Astrocyte (in vitro differentiated cells and primary cell): ENCODE data around the gene QSOX2. TPM values are rescaled to one million over a fixed set of nuclear protein-coding genes. Genes with fewer than 3 reads are reported as not detected.

Experiments
- DNase-seq: peaks from one replicate; pipeline ENCODE4 v3.0.0-alpha.2; 2010; ENCODE audit warnings: low read depth
- FAIRE-seq: peaks from 2 replicates; lab custom pipeline; 2011; peaks lifted over from hg19 to GRCh38; lab: Jason Lieb, UNC
- H2AFZ ChIP-seq: 2 replicates; pipeline ENCODE4 v1.6.0; 2012; ENCODE audit warnings: low read depth, low read length, inconsistent platforms
- H3K27ac ChIP-seq: 2 replicates; pipeline ENCODE4 v1.5.1; 2011; ENCODE audit warnings: low read depth, low read length, inconsistent platforms
- H3K27me3 ChIP-seq: 2 replicates; pipeline ENCODE4 v1.6.0; 2011; ENCODE audit warnings: low read length, inconsistent platforms; ENCODE audit not compliant: insufficient read depth
- H3K36me3 ChIP-seq: 2 replicates; pipeline ENCODE4 v1.5.1; 2011; ENCODE audit warnings: low read length, inconsistent platforms; ENCODE audit not compliant: insufficient read depth
- H3K4me1 ChIP-seq: 2 replicates; pipeline ENCODE4 v1.5.1; 2011; ENCODE audit warnings: low read length, inconsistent platforms; ENCODE audit not compliant: insufficient read depth
- H3K4me2 ChIP-seq: 2 replicates; pipeline ENCODE4 v1.6.0; 2012; ENCODE audit warnings: low read length, inconsistent platforms
- H3K4me3 ChIP-seq: 2 replicates; pipeline ENCODE4 v1.5.1; 2011; ENCODE audit warnings: low read depth, mild to moderate bottlenecking, low read length, inconsistent platforms; ENCODE audit not compliant: insufficient read depth
- H3K79me2 ChIP-seq: 2 replicates; pipeline ENCODE4 v1.6.0; 2012; ENCODE audit warnings: mild to moderate bottlenecking, low read length, inconsistent platforms; ENCODE audit not compliant: insufficient read depth
- H3K9ac ChIP-seq: 2 replicates; pipeline ENCODE4 v1.6.0; 2012; ENCODE audit warnings: mild to moderate bottlenecking, low read length, inconsistent platforms
- H3K9me3 ChIP-seq: 2 replicates; pipeline ENCODE4 v1.5.1; 2012; ENCODE audit warnings: low read depth, mild to moderate bottlenecking, low read length, inconsistent platforms; ENCODE audit not compliant: insufficient read depth
- H4K20me1 ChIP-seq: 2 replicates; pipeline ENCODE4 v1.6.0; 2012; ENCODE audit warnings: low read length, inconsistent platforms; ENCODE audit not compliant: insufficient read depth
- H3K27ac Mint-ChIP-seq: one replicate; pipeline ENCODE4 v1.8.0; 2021; ENCODE audit warnings: mild to moderate bottlenecking, mixed read lengths; ENCODE audit not compliant: unreplicated experiment
- H3K27me3 Mint-ChIP-seq: one replicate; pipeline ENCODE4 v1.8.0; 2021; ENCODE audit warnings: low read depth, mixed read lengths; ENCODE audit not compliant: unreplicated experiment
- H3K36me3 Mint-ChIP-seq: one replicate; pipeline ENCODE4 v1.8.0; 2021; ENCODE audit warnings: low read depth, mixed read lengths; ENCODE audit not compliant: unreplicated experiment
- H3K4me1 Mint-ChIP-seq: one replicate; pipeline ENCODE4 v1.8.0; 2021; ENCODE audit warnings: low read depth, mixed read lengths; ENCODE audit not compliant: unreplicated experiment
- H3K4me3 Mint-ChIP-seq: one replicate; pipeline ENCODE4 v1.8.0; 2021; ENCODE audit warnings: mild to moderate bottlenecking, moderate library complexity, mixed read lengths; ENCODE audit not compliant: unreplicated experiment
- H3K9me3 Mint-ChIP-seq: one replicate; pipeline ENCODE4 v1.8.0; 2021; ENCODE audit warnings: mild to moderate bottlenecking, mixed read lengths; ENCODE audit not compliant: unreplicated experiment
- EZH2 ChIP-seq: IDR thresholded peaks from 2 replicates; pipeline ENCODE4 v1.6.1; 2012; ENCODE audit warnings: mild to moderate bottlenecking, low read length, inconsistent platforms; ENCODE audit not compliant: insufficient read depth
- total RNA-seq: library from RNA; stranded (reverse); gene quantifications from 2 replicates; pipeline ENCODE4 v1.2.1, GENCODE V29; 2021
- TF ChIP-seq, protein P1 (sequence below): IDR thresholded peaks from 2 replicates; pipeline ENCODE4 v1.5.1; 2011; ENCODE audit warnings: low read depth, mild to moderate bottlenecking, inconsistent platforms, low read length, moderate library complexity; ENCODE audit not compliant: insufficient read depth

The QSOX2 gene
- total RNA-seq, 1 donor from 2014 or later, result 20.4 TPM

DNA sequence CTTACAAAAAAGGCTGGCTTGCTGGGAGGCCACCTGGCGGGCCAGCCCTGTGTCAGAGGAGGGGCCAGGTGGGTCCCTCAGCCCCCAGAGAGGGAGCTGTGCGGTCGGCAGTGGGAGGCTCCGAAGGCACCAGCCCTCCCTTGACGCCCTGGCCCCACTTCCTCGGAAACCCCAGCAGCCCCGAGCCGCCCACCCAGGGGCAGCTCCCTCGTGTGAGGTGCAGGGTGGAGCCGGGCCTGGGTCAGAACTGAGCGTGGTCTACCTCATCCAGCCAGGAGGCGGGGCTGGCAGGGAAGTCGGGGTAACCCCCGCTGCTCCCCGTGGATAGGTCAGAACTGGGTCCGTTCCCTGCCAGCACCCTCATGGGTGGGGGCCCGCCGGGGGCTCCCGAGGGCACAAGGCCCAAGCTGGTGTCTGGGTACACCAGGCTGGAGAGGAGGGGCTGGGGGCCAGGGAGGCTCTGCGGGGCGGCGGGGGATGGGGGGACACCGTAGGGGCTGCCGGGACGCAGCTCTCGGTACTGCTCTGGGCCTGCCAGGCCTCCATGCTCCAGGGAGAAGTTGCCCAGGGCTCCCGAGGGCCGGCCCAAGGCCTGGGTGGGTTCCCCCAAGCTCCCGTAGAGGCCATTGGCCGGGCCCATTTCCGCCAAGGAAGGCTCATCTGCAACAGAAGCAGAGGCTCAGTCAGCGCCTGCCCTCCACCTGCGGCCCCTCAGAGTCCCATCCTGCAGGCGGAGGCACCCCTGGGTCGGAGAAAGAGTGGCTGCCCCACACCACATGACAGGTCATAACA lies 48.3 kb downstream of the QSOX2 start:
- no peak for DNase-seq
- peaks cover 3% of the 10 kb centered on the region for H3K9me3 Mint-ChIP-seq
- Histone ChIP-seq H2AFZ (no peak overlapping the region), H3K4me1 (no peaks in the 10 kb centered on the region), H3K9ac (no peak overlapping the region), H3K9me3 (no peaks in the 10 kb centered on the region), H3K79me2 (no peaks in the 10 kb centered on the region), H4K20me1 (peaks cover 7% of the 10 kb centered on the region), H3K4me2 (no peak overlapping the region), H3K27me3 (peaks cover 73% of the 10 kb centered on the region), H3K4me3 (no peak overlapping the region), H3K36me3 (no peaks in the 10 kb centered on the region), H3K27ac (no peak overlapping the region)
- H3K27me3 Mint-ChIP-seq, result peaks cover 49% of the 10 kb centered on the region
- H3K36me3 Mint-ChIP-seq, result no peaks in the 10 kb centered on the region
- H3K4me3 Mint-ChIP-seq, result no peak overlapping the region
- H3K4me1 Mint-ChIP-seq, result no peaks in the 10 kb centered on the region
- FAIRE-seq, result no peak
- peak; percentile 15 for TF ChIP-seq EZH2
- TF ChIP-seq, protein P1, sequence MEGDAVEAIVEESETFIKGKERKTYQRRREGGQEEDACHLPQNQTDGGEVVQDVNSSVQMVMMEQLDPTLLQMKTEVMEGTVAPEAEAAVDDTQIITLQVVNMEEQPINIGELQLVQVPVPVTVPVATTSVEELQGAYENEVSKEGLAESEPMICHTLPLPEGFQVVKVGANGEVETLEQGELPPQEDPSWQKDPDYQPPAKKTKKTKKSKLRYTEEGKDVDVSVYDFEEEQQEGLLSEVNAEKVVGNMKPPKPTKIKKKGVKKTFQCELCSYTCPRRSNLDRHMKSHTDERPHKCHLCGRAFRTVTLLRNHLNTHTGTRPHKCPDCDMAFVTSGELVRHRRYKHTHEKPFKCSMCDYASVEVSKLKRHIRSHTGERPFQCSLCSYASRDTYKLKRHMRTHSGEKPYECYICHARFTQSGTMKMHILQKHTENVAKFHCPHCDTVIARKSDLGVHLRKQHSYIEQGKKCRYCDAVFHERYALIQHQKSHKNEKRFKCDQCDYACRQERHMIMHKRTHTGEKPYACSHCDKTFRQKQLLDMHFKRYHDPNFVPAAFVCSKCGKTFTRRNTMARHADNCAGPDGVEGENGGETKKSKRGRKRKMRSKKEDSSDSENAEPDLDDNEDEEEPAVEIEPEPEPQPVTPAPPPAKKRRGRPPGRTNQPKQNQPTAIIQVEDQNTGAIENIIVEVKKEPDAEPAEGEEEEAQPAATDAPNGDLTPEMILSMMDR, result no peak
- H3K27ac Mint-ChIP-seq, result no peak overlapping the region

DNA sequence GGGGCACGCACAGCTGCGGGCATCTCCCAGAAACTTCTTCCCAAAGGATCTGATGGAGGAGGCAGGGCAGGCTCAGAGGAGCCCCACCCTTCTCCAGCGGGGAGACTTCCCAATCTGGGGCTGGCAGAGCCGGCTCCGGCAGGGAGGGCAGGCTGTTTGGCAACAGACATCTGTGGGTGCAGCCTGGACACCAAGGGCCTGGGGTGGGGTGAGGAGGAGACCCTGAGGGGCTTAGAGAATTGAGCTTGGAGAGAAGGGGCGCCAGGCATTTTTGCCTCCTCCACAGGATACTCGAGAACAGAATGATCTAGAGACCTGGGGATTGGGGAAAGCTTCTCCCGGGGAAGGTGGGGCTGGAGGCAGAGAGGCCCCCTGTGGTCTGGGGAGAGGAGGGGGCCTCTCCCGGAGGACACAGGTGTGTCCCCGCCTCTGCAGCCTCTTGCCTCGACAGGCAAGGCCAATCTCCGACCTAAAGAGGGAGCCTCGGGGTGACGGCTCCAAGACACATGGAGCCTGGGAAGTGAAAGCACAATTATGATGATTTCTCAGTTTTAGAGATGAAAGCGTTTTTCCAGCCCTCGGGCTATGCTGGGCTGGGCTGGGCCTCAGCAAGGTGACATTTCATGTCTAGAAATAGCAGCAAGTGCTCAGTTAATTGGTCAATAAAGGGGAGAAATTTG lies 49.1 kb downstream of the QSOX2 start:
- Histone ChIP-seq H2AFZ (no peak overlapping the region), H3K27ac (no peak overlapping the region), H3K4me2 (no peak overlapping the region), H3K9me3 (no peaks in the 10 kb centered on the region), H3K36me3 (no peaks in the 10 kb centered on the region), H3K79me2 (no peaks in the 10 kb centered on the region), H3K9ac (no peak overlapping the region), H3K27me3 (peaks cover 77% of the 10 kb centered on the region), H4K20me1 (peaks cover 7% of the 10 kb centered on the region), H3K4me1 (no peaks in the 10 kb centered on the region), H3K4me3 (no peak overlapping the region)
- no peak for FAIRE-seq
- DNase-seq, result no peak
- no peaks in the 10 kb centered on the region for H3K36me3 Mint-ChIP-seq
- TF ChIP-seq, protein P1, result no peak
- TF ChIP-seq EZH2, result peak; percentile 80
- H3K27ac Mint-ChIP-seq, result no peak overlapping the region
- peaks cover 56% of the 10 kb centered on the region for H3K27me3 Mint-ChIP-seq
- no peaks in the 10 kb centered on the region for H3K4me1 Mint-ChIP-seq
- no peak overlapping the region for H3K4me3 Mint-ChIP-seq
- peaks cover 3% of the 10 kb centered on the region for H3K9me3 Mint-ChIP-seq

DNA sequence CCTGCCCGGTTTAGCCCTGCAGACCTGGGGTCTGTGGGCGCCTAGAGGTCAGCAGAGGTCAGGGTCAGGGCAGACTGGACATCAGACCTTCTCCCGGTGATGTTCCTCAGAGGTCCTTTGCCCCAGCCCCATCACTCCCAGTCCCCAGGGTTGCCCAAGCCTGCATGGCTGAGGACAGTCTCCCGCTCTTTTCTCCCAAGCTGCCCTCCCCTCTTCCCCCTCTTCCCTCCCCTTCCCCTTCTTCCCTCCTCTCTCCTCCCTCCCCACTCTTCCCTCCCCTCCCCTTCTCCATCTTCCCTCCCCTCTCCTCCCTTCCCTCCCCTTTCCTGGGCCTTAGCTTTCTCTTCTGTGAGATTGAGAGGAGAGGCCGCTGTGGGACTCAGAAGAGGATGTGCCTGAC lies 51.1 kb downstream of the QSOX2 start:
- H3K36me3 Mint-ChIP-seq, result no peaks in the 10 kb centered on the region
- no peaks in the 10 kb centered on the region for H3K36me3 ChIP-seq
- H2AFZ ChIP-seq, result no peak overlapping the region
- H3K9me3 Mint-ChIP-seq, result peaks cover 2% of the 10 kb centered on the region
- H3K4me1 ChIP-seq, result no peaks in the 10 kb centered on the region
- no peaks in the 10 kb centered on the region for H3K79me2 ChIP-seq
- DNase-seq (no peak), FAIRE-seq (no peak)
- H3K4me3 ChIP-seq, result no peak overlapping the region
- no peak overlapping the region for H3K9ac ChIP-seq
- H3K27ac ChIP-seq, result no peak overlapping the region
- no peak overlapping the region for H3K27ac Mint-ChIP-seq
- peaks cover 58% of the 10 kb centered on the region for H3K27me3 Mint-ChIP-seq
- H4K20me1 ChIP-seq, result no peaks in the 10 kb centered on the region
- no peak overlapping the region for H3K4me3 Mint-ChIP-seq
- H3K4me1 Mint-ChIP-seq, result no peaks in the 10 kb centered on the region
- TF ChIP-seq, protein P1, result no peak
- TF ChIP-seq EZH2, result peak; percentile 4
- peaks cover 74% of the 10 kb centered on the region for H3K27me3 ChIP-seq
- H3K9me3 ChIP-seq, result no peaks in the 10 kb centered on the region
- H3K4me2 ChIP-seq, result no peak overlapping the region
